ENCODE results near the gene PRCD.
A peak's percentile ranks its signal among the peaks of the same experiment; 100 is the strongest.

Gene PRCD

GRCh38 chr17:76539631-76540271, at the start of gene PRCD:
Gene PRCD (plus strand): TSS chr17:76540044. CDS start chr17:76540142, 98 bp downstream.
- no peak for DNase-seq

- no peak for DNase-seq
Measured at GRCh38 chr17:76490112-76490710, 49.6 kb upstream of the PRCD start.

GRCh38 chr17:76491271-76492122, 48.3 kb upstream of the PRCD start:
- DNase-seq: no peak

- DNase-seq: no peak
Measured at GRCh38 chr17:76492123-76492988, 47.5 kb upstream of the PRCD start.

GRCh38 chr17:76492989-76493501, 46.8 kb upstream of the PRCD start:
- no peak for DNase-seq

- no peak for DNase-seq
Measured at GRCh38 chr17:76493505-76494167, 46.2 kb upstream of the PRCD start.

- no peak for DNase-seq
Measured at GRCh38 chr17:76495663-76496400, 44.0 kb upstream of the PRCD start.

GRCh38 chr17:76496464-76496863, 43.4 kb upstream of the PRCD start:
- DNase-seq: no peak

- DNase-seq: no peak
Measured at GRCh38 chr17:76497699-76497978, 42.2 kb upstream of the PRCD start.

- no peak for DNase-seq
Measured at GRCh38 chr17:76497979-76498875, 41.6 kb upstream of the PRCD start.

- DNase-seq: no peak
Measured at GRCh38 chr17:76498876-76499251, 41.0 kb upstream of the PRCD start.

GRCh38 chr17:76499267-76499667, 40.6 kb upstream of the PRCD start:
- DNase-seq: no peak

- no peak for DNase-seq
Measured at GRCh38 chr17:76500074-76500746, 39.6 kb upstream of the PRCD start.

- no peak for DNase-seq
Measured at GRCh38 chr17:76500747-76501017, 39.2 kb upstream of the PRCD start.

GRCh38 chr17:76501018-76501826, 38.6 kb upstream of the PRCD start, which contains the start of gene RHBDF2:
Gene RHBDF2 (minus strand): TSS chr17:76501423. CDS start chr17:76481524, 19,899 bp downstream.
- DNase-seq: peak; percentile 27

- no peak for DNase-seq
Measured at GRCh38 chr17:76501827-76502307, 38.0 kb upstream of the PRCD start.

- no peak for DNase-seq
Measured at GRCh38 chr17:76502341-76503211, 37.3 kb upstream of the PRCD start.

- DNase-seq: no peak
Measured at GRCh38 chr17:76504117-76504516, 35.7 kb upstream of the PRCD start.
